Tibial nerve (tissue), 4 donors: Measurements from ENCODE around the gene ATP2C1.

Experiments
- EP300 ChIP-seq, 2 donors: sonication (generic); formaldehyde crosslinking; IDR thresholded peaks; one replicate each; pipeline ENCODE4 v1.6.1; 2017; ENCODE audit warnings: antibody characterized with exemption in 2 of 2, mild to moderate bottlenecking in 1 of 2
- TF ChIP-seq, protein P1 (sequence below), 5 experiments: fragments of 200-600 bp in 3 of 5; fragments of 450-650 bp in 2 of 5; sonication (generic) in 3 of 5; IDR thresholded peaks; one replicate each; pipeline ENCODE4 v1.5.1; 2016 to 2019; ENCODE audit warnings: antibody characterized with exemption in 5 of 5, mild to moderate bottlenecking in 3 of 5, moderate library complexity in 2 of 5

DNA sequence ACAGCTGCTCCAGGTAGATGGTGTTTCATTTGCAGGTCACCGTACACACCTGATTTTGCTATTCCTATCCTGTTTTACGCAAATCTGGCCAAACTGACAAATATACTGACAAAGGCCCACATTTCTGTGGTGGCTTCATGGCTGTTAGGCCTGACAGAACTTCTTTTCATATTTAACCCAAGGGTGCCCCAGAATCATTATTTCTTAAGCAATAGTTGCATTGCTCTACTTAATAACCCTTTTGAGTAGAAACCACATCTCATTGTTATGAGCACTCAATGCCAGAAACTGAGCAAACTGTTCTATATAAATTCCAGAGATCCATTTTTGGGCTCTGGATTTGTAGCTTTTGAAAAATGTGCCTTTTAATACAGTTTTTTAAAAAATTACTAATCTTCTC, 113.4 kb downstream of the ATP2C1 start:
- TF ChIP-seq, protein P1, sequence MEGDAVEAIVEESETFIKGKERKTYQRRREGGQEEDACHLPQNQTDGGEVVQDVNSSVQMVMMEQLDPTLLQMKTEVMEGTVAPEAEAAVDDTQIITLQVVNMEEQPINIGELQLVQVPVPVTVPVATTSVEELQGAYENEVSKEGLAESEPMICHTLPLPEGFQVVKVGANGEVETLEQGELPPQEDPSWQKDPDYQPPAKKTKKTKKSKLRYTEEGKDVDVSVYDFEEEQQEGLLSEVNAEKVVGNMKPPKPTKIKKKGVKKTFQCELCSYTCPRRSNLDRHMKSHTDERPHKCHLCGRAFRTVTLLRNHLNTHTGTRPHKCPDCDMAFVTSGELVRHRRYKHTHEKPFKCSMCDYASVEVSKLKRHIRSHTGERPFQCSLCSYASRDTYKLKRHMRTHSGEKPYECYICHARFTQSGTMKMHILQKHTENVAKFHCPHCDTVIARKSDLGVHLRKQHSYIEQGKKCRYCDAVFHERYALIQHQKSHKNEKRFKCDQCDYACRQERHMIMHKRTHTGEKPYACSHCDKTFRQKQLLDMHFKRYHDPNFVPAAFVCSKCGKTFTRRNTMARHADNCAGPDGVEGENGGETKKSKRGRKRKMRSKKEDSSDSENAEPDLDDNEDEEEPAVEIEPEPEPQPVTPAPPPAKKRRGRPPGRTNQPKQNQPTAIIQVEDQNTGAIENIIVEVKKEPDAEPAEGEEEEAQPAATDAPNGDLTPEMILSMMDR (IDR thresholded peaks at IDR 0.05), result no peak
- no peak for TF ChIP-seq EP300 (IDR thresholded peaks at IDR 0.05)
